NB4 (cell line): Measurements from ENCODE around the gene OLIG2.

ENCODE experiments used
- CTCF ChIP-seq: IDR thresholded peaks from one replicate; pipeline ENCODE4 v1.5.1; 2012; ENCODE audit warnings: low read depth, low read length
- MAX ChIP-seq: IDR thresholded peaks from 2 replicates; pipeline ENCODE4 v1.6.1; 2011; ENCODE audit warnings: low read depth, low read length
- MYC ChIP-seq: IDR thresholded peaks from 2 replicates; pipeline ENCODE4 v1.6.1; 2011; ENCODE audit warnings: low read depth, low read length
- POLR2A ChIP-seq: IDR thresholded peaks from 2 replicates; pipeline ENCODE4 v1.6.1; 2011; ENCODE audit warnings: mild to moderate bottlenecking; ENCODE audit not compliant: insufficient read length; ENCODE audit errors: extremely low read depth

- no peak for TF ChIP-seq CTCF
- TF ChIP-seq POLR2A = no peak
- no peak for TF ChIP-seq MAX
- TF ChIP-seq MYC = no peak
Observed at GRCh38 chr21:33028773-33029384, 3.1 kb downstream of the OLIG2 start.
